HepG2 (cell line): ENCODE results near the gene OLFM2. TPM values are rescaled to one million over a fixed set of nuclear protein-coding genes. Genes with fewer than 3 reads are reported as not detected.

ENCODE experiments used
- ETV5 ChIP-seq: IDR thresholded peaks from 2 replicates; pipeline ENCODE4 v1.6.1; 2018; ENCODE audit warnings: missing biosample characterization, missing genetic modification reagents, inconsistent platforms, borderline replicate concordance
- FOXK2 ChIP-seq: fragments of 450-650 bp; IDR thresholded peaks from 2 replicates; pipeline ENCODE4 v1.6.1; 2016
- KDM2A ChIP-seq: sonication (generic); formaldehyde crosslinking; IDR thresholded peaks from 2 replicates; pipeline ENCODE4 v1.4.0; 2020; ENCODE audit warnings: low read depth, missing genetic modification reagents, borderline replicate concordance
- KMT2A ChIP-seq: sonication (generic); formaldehyde crosslinking; IDR thresholded peaks from 2 replicates; pipeline ENCODE4 v1.4.0; 2020; ENCODE audit warnings: missing genetic modification reagents
- LCORL ChIP-seq, 2 experiments: fragments of 450-650 bp in 1 of 2; sonication (generic) in 1 of 2; formaldehyde crosslinking in 1 of 2; IDR thresholded peaks; 2 replicates each; pipeline versions ENCODE4 v1.5.0 to v1.6.1; 2017 to 2020; ENCODE audit warnings: antibody characterized with exemption in 1 of 2, missing genetic modification reagents in 1 of 2
- NR1H2 ChIP-seq: sonication (generic); formaldehyde crosslinking; IDR thresholded peaks from 2 replicates; pipeline ENCODE4 v1.8.1; 2022; ENCODE audit warnings: low read depth, missing genetic modification reagents, borderline replicate concordance
- PAWR ChIP-seq: sonication (generic); formaldehyde crosslinking; IDR thresholded peaks from 2 replicates; pipeline ENCODE4 v1.4.0; 2020; ENCODE audit warnings: missing genetic modification reagents, mild to moderate bottlenecking, borderline replicate concordance
- PRPF4 ChIP-seq: fragments of 200-400 bp; formaldehyde crosslinking; IDR thresholded peaks from 2 replicates; pipeline ENCODE4 v1.6.1; 2016; ENCODE audit warnings: low read length, low read depth; ENCODE audit not compliant: poor library complexity, severe bottlenecking
- RBM22 ChIP-seq: fragments of 200-400 bp; formaldehyde crosslinking; optimal IDR thresholded peaks from 2 replicates; pipeline ENCODE3; 2017; ENCODE audit warnings: mild to moderate bottlenecking, low read length, moderate library complexity
- RELA ChIP-seq: sonication (generic); formaldehyde crosslinking; IDR thresholded peaks from 2 replicates; pipeline ENCODE4 v1.4.0; 2020; ENCODE audit warnings: missing genetic modification reagents
- TP53 ChIP-seq: sonication (generic); formaldehyde crosslinking; conservative IDR thresholded peaks from 2 replicates; pipeline ENCODE4 v1.4.0; 2020; ENCODE audit warnings: missing genetic modification reagents
- ZNF556 ChIP-seq: sonication (generic); formaldehyde crosslinking; IDR thresholded peaks from 2 replicates; pipeline ENCODE4 v1.4.0; 2020; ENCODE audit warnings: mild to moderate bottlenecking, missing genetic modification reagents, borderline replicate concordance
- ZNF652 ChIP-seq: IDR thresholded peaks from 2 replicates; pipeline ENCODE4 v1.6.1; 2016; ENCODE audit warnings: low read depth, borderline replicate concordance
- polyA plus RNA-seq, 8 experiments: library from polyadenylated mRNA; depleted of rRNA in 3 of 8; stranded (reverse) in 7 of 8; unstranded in 1 of 8; fragments of >200 nt; fragmentation: Illumina TruSeq in 4 of 8; extraction: Trizol in 4 of 8; gene quantifications; 2 replicates each; pipeline versions ENCODE4 v1.2.1 to v1.2.3, GENCODE V29; 2011 to 2016; ENCODE audit warnings: low read depth in 4 of 8, missing spikeins in 1 of 8, mixed read lengths in 1 of 8; ENCODE audit not compliant: insufficient read depth in 1 of 8
- total RNA-seq, 5 experiments: library from RNA; depleted of rRNA; stranded (reverse); fragments of >200 nt; fragmentation: Illumina TruSeq; extraction: Trizol; gene quantifications; 2 replicates each; pipeline ENCODE4 v1.2.3, GENCODE V29; 2016; ENCODE audit warnings: low read depth in 1 of 5
- TF ChIP-seq, protein P1 (sequence below): sonication (generic); formaldehyde crosslinking; IDR thresholded peaks from 2 replicates; pipeline ENCODE4 v1.8.0; 2022; ENCODE audit warnings: mild to moderate bottlenecking, missing genetic modification reagents; ENCODE audit not compliant: insufficient replicate concordance
- TF ChIP-seq, protein P2 (sequence below): sonication (generic); formaldehyde crosslinking; IDR thresholded peaks from 2 replicates; pipeline ENCODE4 v1.8.0; 2022; ENCODE audit warnings: mild to moderate bottlenecking, missing genetic modification reagents
- TF ChIP-seq, protein P3 (sequence below): sonication (generic); formaldehyde crosslinking; IDR thresholded peaks from 2 replicates; pipeline ENCODE4 v1.4.0; 2020; ENCODE audit warnings: mild to moderate bottlenecking, missing genetic modification reagents
- TF ChIP-seq, protein P4 (sequence below): sonication (generic); formaldehyde crosslinking; IDR thresholded peaks from 2 replicates; pipeline ENCODE4 v1.9.0; 2021; ENCODE audit warnings: missing genetic modification reagents, borderline replicate concordance
- TF ChIP-seq, protein P5 (sequence below): sonication (generic); formaldehyde crosslinking; IDR thresholded peaks from 2 replicates; pipeline ENCODE4 v1.4.0; 2020; ENCODE audit warnings: mild to moderate bottlenecking, missing genetic modification reagents

The OLFM2 gene
- total and polyA plus RNA-seq, 2 of the 13 experiments (the other 11 are each of a cell fraction or from before 2014, with no cell fraction given) = 0.20 to 0.51 TPM

DNA sequence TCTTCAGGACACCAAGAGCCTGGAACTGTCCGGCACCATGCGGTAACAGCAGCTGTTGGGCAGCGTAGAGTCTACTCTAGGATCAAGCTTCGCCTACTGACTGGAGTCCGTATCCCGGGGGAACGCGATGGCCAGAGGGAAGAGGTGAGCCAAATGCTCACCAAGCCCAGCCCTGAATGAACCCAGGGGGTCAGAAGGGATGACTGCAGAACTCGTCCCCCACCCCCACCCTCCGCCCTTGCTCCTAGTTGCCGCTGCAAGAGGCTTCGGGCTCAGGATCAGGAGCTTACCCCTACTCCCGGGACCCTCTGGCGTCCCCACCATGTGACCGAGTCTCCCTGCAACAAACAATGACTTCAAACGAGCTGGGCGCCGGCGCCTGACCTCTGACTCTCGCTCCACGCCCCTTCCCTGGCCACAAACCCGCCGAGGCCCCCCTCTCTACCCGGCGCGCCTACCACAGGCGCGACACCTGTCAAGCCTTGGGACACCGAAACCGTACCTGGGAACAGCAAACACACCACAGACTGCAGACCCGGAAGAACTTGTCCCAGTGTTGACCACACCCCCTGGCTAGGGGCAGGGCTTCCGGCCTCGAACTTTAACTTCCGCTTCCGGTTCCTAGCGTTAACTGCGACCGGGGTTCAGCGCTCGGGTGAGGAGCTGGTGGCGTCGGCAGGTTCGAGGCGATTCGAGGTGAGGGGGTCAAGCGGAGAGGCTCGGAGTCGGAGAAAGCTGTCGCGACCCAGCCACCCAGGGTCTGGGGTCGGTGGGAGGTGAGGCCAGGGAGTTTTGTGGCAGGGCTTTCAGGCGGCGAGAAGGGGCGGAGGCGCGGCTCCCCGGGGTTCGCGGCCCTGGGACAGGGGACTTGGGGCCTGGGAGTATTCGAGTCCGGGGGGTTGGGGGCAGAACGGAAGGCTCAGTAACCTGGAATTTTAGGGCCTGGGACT is 108.8 kb downstream of the OLFM2 start, which contains the start of gene UBL5 (continued):
- TF ChIP-seq, protein P1, sequence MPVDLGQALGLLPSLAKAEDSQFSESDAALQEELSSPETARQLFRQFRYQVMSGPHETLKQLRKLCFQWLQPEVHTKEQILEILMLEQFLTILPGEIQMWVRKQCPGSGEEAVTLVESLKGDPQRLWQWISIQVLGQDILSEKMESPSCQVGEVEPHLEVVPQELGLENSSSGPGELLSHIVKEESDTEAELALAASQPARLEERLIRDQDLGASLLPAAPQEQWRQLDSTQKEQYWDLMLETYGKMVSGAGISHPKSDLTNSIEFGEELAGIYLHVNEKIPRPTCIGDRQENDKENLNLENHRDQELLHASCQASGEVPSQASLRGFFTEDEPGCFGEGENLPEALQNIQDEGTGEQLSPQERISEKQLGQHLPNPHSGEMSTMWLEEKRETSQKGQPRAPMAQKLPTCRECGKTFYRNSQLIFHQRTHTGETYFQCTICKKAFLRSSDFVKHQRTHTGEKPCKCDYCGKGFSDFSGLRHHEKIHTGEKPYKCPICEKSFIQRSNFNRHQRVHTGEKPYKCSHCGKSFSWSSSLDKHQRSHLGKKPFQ (CRISPR knock-in tag) = peak; percentile 58
- no peak for TF ChIP-seq LCORL (IDR thresholded peaks at IDR 0.05)
- peak; percentile 68; the same call in 1 of the 2 replicates for TF ChIP-seq LCORL (CRISPR knock-in tag; IDR thresholded peaks at IDR 0.05)
- TF ChIP-seq, protein P2, sequence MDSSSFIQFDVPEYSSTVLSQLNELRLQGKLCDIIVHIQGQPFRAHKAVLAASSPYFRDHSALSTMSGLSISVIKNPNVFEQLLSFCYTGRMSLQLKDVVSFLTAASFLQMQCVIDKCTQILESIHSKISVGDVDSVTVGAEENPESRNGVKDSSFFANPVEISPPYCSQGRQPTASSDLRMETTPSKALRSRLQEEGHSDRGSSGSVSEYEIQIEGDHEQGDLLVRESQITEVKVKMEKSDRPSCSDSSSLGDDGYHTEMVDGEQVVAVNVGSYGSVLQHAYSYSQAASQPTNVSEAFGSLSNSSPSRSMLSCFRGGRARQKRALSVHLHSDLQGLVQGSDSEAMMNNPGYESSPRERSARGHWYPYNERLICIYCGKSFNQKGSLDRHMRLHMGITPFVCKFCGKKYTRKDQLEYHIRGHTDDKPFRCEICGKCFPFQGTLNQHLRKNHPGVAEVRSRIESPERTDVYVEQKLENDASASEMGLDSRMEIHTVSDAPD (CRISPR knock-in tag) = no peak
- peak; percentile 83; the same call in 1 of the 2 replicates for TF ChIP-seq KDM2A (CRISPR knock-in tag)
- TF ChIP-seq, protein P3, sequence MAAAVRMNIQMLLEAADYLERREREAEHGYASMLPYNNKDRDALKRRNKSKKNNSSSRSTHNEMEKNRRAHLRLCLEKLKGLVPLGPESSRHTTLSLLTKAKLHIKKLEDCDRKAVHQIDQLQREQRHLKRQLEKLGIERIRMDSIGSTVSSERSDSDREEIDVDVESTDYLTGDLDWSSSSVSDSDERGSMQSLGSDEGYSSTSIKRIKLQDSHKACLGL = peak; percentile 57; the same call in 1 of the 2 replicates
- peak; percentile 92 for TF ChIP-seq RELA (CRISPR knock-in tag)
- no peak for TF ChIP-seq PAWR (CRISPR knock-in tag)
- TF ChIP-seq, protein P4, sequence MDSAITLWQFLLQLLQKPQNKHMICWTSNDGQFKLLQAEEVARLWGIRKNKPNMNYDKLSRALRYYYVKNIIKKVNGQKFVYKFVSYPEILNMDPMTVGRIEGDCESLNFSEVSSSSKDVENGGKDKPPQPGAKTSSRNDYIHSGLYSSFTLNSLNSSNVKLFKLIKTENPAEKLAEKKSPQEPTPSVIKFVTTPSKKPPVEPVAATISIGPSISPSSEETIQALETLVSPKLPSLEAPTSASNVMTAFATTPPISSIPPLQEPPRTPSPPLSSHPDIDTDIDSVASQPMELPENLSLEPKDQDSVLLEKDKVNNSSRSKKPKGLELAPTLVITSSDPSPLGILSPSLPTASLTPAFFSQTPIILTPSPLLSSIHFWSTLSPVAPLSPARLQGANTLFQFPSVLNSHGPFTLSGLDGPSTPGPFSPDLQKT (CRISPR knock-in tag) = no peak
- TF ChIP-seq, protein P5, sequence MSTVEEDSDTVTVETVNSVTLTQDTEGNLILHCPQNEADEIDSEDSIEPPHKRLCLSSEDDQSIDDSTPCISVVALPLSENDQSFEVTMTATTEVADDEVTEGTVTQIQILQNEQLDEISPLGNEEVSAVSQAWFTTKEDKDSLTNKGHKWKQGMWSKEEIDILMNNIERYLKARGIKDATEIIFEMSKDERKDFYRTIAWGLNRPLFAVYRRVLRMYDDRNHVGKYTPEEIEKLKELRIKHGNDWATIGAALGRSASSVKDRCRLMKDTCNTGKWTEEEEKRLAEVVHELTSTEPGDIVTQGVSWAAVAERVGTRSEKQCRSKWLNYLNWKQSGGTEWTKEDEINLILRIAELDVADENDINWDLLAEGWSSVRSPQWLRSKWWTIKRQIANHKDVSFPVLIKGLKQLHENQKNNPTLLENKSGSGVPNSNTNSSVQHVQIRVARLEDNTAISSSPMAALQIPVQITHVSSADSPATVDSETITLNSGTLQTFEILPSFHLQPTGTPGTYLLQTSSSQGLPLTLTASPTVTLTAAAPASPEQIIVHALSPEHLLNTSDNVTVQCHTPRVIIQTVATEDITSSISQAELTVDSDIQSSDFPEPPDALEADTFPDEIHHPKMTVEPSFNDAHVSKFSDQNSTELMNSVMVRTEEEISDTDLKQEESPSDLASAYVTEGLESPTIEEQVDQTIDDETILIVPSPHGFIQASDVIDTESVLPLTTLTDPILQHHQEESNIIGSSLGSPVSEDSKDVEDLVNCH (CRISPR knock-in tag) = no peak
- no peak for TF ChIP-seq PRPF4
- peak; percentile 75 for TF ChIP-seq ETV5 (CRISPR knock-in tag)
- no peak for TF ChIP-seq TP53 (CRISPR knock-in tag)
- TF ChIP-seq RBM22 = no peak
- peak; percentile 80 for TF ChIP-seq FOXK2
- TF ChIP-seq ZNF556 = peak; percentile 62; the same call in 1 of the 2 replicates
- no peak for TF ChIP-seq ZNF652 (CRISPR knock-in tag)
- peak; percentile 96 for TF ChIP-seq KMT2A
- TF ChIP-seq NR1H2 = no peak; the same call in 1 of the 2 replicates
